GF-D8 (cell line): Measurements from ENCODE around the gene DYNLT5.
"Not testable (repeated sequence)": the region's sequence is repeated elsewhere in the genome, so short reads cannot be mapped to it uniquely, and the experiment has no call there.

Experiments
- DNase-seq: peaks from one replicate; lab custom pipeline; 2025; lab: John Stamatoyannopoulos, UW

The DYNLT5 gene

DNA sequence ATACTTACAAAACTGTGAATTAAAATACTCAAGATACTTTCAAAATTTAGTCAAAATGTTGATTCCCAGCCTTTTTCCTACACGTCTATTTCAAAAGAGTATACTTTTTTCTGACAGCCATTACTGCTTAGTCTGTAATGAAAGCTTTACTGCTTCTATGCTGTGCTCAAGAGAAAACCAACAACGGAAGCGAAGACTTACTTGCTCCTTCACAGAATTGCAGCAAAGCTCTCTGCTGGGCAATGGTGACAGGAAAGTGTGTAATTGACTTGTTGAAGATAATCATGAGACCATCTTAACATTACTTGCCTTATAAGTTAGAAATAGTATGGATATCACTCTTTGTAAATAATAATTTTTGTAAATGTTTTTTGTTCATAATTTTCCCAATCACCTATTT lies 1.7 kb upstream of the DYNLT5 start:
- DNase-seq: no peak

DNA sequence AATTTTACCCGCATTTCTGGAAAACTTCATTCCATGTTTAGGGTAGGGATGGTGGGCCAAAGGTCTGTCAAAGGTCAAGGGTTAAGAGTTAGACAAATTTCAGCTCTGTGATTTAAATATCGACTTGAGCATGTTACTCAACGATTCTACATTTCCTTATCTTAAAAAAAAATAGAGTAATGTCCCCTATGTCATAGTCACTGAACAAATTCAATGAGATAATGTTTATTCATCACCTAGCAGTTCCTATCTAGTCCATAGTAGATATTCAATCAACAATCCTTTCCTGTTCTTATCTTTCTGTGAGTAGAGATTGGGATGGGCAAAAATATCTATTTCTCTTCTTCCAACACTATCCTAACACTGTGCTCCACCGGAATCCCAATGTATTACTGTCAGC lies 1.1 kb upstream of the DYNLT5 start:
- DNase-seq: no peak

DNA sequence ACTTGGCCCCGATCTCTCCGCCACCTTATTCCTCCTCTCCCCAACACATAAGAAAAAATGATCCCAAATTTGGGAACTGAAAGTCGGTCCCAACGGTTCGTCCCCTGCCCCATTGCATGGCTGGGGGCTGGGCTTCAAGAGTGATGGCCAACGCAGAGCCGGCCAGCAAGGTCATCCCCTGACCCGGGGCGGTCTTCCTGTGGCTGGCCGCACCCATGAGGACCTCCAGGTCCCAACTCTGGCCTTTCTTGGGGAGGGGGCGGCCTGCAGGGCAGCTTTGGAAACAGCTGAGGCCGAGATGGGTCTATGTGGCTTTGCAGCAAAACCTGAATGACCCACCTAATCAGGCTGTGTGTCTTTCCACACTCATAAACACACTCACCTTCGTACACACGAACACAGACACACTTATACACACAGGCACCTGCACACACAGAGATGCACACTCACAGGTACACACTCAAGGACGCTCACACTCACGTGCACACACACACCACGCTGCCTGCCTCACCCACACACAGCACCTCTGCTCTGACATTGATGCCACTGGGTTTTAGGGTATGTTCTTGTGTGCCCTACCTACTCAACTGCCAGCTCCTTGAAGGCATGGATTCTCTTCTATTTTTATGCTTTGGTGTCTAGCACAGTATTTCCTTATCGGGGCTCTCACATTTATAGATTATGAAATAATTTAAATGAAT lies 562 bp downstream of the DYNLT5 start:
- no peak for DNase-seq

DNA sequence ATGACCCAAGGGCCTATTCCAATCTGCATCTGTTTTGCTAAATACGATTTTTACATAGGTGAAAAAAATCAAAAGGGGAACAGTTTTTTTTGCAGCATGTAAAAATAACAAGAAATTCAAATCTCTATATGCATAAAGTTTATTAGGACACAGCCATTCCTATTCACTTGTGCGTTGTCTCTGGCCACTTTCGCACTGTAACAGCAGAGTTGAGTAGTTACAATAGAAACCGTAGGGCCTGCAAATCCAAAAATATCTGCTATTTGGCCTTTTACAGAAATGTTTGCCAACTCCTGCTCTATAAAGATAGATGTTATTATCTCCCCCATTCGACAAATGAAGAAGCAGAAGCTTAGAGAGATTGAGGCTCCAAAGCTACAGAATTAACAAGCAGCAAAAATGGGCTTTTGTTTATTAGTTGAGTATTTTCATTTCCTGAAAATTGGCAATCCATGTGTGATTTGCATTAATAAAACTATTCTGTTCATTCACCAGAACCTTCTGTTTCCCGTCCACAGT lies 5.5 kb downstream of the DYNLT5 start:
- DNase-seq: no peak

DNA sequence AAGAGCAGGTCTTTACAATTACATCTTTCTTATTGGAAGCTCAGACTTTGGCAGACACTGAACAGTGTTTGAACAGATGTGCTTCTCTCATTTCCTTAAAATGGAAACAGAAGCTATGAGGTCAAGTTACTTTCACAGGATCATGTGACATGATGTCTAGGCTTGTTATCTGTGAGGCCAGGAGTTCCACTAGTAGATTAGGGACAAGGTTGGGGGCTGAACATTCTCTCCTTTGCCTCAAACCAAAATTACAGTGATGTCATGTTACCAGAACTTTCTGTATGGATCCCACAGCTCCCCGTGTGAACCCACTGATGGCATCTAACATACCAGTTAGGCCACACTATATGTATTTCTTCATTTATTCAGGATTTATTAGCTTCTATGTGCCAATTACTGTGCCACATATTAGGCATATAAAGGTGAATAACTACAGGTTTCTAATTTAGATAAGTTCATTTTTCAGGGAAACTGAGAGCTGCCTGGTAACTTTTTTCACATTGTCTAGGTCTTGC lies 6.0 kb downstream of the DYNLT5 start:
- no peak for DNase-seq

DNA sequence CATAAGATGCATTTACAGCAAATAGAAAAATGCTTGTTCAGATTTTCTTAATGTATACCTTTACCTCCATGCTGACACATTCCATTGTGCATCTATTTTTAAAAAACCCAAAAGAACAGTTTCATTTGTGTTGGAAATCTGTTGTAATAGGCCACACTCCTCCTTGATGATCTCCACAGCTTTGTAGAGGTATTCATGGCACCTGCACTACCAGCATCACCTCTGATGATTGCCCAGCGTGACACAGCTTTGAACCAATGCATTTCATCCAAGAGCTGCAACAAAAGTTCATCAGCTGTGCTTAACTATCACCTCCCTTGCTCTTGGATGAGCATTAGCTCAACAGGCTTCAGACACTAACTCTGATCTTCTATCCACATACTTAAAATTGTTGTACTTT lies 8.2 kb downstream of the DYNLT5 start:
- DNase-seq: no peak

DNA sequence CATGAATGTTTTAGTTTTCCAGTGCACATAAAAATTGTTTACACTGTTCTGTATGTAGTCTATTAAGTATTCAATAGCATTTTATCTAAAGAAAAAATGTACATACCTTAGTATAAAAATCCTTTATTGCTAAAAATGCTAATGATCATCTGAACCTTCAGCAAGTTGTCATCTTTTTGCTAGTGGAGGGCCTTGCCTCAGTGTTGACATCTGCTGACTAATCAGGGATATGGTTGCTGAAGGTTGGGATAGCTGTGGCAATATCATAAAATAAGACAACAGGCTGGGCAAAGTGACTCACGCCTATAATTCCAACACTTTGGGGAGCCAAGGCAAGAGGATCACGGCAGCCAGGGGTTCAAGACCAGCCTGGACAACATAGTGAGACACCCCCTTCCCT lies 9.0 kb downstream of the DYNLT5 start:
- no peak for DNase-seq

DNA sequence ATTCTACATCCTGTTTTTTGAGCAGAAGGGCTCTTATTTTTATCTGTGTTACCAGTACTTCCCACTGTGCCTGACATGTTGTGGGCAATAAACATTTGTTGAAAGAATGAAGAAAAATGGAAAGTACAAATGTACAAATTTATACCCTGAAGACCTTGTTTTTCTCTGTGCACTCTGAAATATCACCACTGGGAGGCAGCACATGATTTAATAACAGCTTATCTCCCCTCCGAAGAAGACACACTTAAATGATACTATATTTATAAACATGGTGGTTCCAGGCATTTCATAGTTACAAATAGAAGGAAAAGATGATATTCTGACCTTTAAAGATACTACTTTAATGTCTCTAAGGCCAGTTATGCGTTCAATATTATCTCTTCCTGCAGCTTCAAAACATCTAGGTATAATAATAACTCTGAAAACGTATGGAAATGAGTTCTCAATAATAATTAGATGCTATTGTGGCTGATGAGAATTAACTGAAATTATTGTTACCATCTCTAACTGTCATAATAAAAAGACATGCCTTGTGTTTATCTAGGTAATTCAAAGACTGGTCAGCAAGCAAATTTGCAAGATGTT lies 12.8 kb downstream of the DYNLT5 start:
- peak; percentile 28 for DNase-seq

DNA sequence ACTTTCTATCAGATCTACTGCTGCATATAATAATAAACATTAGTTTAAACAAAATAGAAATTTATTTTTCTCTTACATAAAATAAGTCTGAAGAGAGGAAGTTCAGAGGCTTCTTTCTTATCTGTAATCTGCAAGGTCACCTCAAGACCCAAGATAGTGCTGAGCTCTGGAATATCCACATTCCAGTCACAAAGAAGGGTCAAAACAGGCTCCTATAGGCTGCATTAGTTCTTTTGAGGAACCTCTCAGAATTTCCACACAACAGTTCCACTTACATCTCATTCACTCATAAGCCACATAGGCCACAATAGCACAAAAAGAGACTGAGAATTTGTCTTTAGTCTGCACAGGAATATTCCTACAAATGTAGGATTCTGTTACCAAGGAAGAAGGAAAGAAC lies 15.4 kb downstream of the DYNLT5 start:
- peak; percentile 40 for DNase-seq

DNA sequence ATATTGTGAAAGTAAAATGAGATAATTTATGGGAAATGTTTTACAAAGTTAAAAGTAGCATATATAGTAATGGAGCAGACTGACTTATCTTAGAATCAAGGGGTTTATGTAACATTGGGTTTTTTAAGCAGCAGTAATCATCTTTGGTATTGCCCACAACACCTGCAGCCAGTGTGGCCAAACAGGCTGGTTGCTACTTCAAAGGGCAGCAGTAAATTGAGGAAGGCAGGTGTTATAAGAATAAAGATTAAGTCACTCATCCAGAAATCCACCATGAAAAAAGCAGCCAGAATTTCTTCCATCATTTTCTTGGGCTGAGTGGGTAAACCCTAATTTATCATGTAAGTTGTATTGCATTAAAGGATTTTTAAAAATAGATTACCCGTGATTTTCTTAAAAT lies 16.7 kb downstream of the DYNLT5 start:
- DNase-seq: no peak

DNA sequence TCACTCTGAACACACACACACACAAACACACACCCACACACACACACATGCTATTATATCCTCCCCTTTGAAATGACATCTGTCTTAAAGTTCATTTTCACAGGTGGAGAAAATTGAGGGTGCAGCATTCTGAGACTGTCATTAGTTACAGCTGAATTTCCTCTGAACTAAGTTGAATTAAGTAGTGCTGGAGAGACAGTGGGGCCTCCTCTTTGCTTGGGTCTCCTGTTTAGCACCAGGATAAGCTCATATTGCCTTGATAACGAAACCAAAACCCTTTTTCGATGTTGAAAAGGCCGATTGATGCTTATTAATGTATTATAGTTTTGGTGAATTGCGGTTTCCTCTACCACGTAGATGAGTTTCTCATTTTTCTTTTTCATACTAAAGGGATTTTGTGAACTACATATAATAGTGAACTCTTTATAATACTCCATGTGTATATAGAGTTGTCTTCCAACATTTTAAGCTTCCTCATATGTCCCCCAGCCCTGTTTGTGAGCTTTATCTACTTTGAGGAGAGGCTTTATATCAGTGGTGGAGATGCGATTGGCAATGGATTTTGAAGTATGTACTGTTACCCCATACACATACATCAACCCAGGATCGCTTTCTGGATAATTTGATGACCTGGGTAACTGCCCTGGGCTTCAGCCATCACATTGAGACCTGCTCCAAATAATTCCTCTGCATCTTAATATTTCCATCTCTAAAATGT lies 17.4 kb downstream of the DYNLT5 start:
- DNase-seq: no peak

DNA sequence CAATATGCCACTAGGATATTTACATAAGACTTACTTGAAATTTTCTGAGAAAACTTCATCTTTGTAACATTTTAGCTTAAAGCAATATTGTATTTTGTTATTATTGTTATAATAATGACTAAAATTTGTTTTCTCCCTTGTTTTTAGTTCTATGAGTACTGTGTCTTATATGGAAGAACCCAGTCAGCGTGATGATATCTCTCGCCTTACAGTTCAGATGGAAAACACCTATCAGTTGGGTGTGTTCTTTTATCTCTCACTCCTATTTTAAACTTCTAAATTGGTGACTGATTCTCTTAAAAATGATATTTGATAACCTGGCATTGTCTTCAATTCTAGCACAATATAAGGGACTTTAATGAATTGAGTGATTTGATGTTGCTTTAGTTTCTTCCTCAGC lies 18.0 kb downstream of the DYNLT5 start:
- DNase-seq: no peak

DNA sequence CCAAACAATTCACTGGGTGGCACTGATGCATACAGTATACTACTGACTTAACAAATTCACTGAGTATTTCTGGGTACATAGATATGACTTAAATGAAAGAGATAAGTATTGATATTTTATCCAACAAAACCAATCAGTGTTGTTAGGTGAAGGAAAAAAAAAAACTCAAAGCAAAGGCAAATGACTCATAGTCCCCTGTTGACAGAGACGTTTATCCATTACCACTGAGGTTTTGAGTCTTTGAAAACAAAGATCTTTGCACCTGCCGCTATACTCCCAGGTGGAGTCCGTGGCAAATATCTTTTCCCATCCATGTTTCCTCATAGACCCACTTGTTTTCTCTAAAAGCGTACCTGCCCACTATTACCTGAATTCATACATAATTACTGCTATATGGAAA lies 18.4 kb downstream of the DYNLT5 start:
- DNase-seq: no peak

DNA sequence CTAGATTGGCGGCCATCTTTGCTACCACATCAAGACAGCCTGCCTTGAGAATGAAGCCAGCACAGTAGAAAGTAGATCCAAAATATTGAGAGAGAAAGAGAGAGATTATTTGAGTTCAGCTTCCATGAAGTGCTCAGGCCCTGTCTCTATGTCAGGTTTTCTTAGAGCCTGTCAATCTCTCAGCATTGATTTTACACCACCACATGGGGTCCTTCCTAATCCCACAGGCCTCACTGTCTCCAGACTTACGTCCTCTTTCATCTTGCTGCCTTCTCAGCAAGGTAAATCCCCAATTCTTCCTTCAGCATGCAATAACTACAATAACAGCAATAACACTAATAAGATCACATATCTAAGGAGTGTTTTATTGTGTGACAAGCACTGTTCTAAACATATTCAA lies 21.0 kb downstream of the DYNLT5 start:
- no peak for DNase-seq

DNA sequence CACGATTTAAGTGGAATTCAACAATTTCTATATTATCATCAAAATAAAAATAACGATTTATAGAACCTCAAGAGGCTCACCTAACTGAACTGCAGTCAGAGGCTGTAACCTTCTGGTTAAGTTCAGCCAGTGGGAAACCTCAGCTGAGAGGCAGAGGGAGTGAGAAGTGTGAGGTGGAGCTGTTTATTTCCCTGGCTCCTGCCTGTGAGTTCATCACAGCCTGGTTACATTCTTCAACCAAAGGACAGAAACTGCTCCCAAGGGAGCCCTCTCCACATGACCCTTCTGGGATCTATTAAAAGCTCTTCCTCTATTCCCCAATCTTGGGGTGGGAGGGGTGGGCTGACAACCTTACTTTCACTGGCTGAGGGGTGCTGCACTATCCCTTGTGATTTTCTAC lies 22.2 kb downstream of the DYNLT5 start:
- DNase-seq: no peak

DNA sequence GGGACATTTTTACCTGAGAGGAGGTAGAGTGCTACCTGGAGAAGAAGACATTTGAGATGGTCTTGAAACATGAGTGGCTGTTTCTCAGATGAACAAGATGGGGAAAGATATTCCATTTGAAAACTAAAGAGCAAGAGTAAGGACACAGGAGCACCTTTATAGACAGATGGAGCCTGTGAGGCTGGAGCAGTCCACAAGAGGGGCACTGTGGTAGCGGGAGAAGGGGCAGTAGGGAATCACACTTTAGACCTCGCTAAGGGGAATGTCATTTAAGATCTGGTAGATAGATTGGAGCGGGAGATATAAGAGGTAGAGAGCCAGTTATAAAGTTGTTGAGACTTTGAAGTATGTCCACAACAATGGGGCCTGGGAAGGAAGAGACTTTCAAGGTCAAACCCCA lies 23.4 kb downstream of the DYNLT5 start:
- DNase-seq: no peak

DNA sequence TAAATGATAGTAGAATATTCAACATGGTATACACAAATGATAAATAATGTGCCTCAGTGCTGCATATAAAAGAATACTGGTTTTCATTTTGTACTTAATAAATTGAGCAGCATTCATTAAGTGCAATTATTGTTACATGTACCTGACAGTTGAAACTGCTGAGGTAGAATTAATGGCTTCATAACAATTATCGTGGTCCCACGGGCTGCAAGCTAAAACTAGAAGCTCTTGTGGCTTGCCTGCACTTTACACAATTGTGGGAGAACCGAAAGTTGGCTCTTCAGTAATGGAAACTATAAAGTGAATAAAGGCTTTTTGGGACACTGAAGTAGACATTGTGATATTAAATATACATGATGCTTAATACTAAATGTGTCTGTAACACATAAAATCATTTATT lies 25.6 kb downstream of the DYNLT5 start:
- no peak for DNase-seq

DNA sequence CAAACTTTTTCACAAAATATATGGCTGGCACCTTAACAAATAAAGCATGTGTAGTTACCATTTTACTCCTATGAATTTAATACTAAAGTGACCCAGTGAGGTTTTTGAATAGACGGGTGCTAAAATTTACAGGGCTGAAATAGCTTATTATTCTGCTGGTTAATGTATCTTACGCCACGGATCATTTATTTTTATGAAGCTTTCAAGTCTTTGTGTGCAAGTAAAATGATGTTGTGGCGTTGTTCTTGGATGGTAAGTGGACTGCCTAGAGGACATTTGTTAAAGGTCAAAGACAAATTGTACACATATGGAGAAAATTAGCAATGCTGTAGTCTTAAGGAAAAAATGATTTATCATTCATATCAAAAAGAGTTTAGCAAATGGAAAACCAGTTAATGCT lies 26.0 kb downstream of the DYNLT5 start:
- no peak for DNase-seq

DNA sequence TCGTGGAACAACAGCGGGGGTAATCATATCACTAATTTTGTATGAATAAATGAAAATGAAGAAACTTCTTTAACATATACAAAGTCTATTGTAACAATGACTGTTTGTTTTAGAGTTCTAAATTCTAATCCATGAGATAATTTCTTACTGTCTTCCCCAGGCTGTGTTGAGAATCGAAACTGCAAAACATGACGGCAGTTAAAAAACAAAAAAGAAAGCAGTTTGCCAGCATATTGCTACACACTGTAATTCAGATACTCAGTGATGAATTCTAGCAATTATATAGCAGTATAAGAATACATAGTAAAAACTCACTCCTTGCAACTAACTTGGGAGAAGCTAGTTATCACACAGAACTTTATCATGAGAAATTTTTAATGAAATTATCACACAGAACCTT lies 26.7 kb downstream of the DYNLT5 start:
- no peak for DNase-seq

DNA sequence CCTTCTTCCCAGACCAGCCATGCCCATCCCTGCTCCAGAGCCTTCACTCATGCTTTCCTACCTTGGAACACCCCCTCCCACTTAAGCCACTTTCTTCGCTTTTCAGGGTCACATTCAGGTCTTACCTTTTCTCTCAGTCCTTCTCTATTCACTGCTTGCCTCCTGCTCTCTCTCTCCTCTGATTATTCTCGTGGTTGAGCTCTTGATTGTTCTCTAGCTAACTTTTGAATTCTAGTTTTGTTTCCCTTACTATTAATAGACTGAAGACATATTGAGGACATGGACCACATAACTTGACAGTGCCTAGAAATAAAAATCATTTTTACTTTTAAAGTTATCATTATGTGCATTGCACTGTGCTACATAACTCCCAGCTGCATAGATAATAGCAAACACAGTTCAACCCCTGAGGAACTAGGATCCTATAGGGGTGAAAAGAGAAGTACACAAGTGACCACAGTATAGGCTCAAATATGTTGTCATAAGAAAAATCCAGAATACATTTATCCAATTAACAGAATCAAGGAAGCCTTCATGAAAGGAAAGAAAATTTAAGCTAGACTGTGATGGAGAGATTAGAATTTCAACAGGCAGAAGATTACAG lies 27.3 kb downstream of the DYNLT5 start:
- DNase-seq: no peak

DNA sequence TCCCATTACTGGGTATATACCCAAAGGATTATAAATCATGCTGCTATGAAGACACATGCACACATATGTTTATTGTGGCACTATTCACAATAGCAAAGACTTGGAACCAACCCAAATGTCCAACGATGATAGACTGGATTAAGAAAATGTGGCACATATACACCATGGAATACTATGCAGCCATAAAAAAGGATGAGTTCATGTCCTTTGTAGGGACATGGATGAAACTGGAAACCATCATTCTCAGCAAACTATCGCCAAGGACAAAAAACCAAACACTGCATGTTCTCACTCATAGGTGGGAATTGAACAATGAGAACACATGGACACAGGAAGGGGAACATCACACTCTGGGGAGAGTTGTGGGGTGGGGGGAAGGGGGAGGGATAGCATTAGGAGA lies 33.5 kb downstream of the DYNLT5 start:
- DNase-seq: not testable (repeated sequence)

DNA sequence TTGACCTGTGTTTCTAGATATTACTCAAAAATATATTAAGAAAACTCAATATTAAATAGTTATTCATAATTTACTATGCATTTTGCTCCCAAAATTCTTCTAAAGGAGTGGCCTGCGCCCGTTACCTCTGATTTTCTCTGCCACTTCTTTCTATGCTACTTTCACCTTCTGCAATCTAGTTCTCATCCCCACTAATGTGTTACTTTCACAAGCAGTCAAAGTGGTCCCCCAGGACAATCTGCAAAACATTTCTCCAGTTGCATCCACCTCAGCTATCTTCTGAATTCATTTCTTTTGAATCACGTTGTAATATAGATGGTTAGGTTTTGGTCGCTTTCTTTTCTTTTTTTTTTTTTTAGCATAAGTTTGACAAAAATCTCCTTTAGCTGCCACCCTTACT lies 35.4 kb downstream of the DYNLT5 start:
- DNase-seq: no peak
